Stimulated activated naive CD8-positive, alpha-beta T cell treated with anti-CD3 and anti-CD28 coated beads, Interleukin-15, Interleukin-2, amounts not matched to agents 100 ng/mL and 50 ng/mL, for 24 hours (primary cell): ENCODE measurements around the gene KLHL2.
A peak's percentile ranks its signal among the peaks of the same experiment; 100 is the strongest.
"Not testable (repeated sequence)": the region's sequence is repeated elsewhere in the genome, so short reads cannot be mapped to it uniquely, and the experiment has no call there.

Experiments used
- H3K27ac Mint-ChIP-seq: one replicate; pipeline ENCODE4 v1.8.0; 2021; ENCODE audit warnings: mild to moderate bottlenecking, mixed read lengths
- H3K27me3 Mint-ChIP-seq: one replicate; pipeline ENCODE4 v1.8.0; 2021; ENCODE audit warnings: mixed read lengths
- H3K36me3 Mint-ChIP-seq: one replicate; pipeline ENCODE4 v1.8.0; 2021; ENCODE audit warnings: low read depth, mixed read lengths
- H3K4me1 Mint-ChIP-seq: one replicate; pipeline ENCODE4 v1.8.0; 2021; ENCODE audit warnings: low read depth, mixed read lengths
- H3K4me3 Mint-ChIP-seq: one replicate; pipeline ENCODE4 v1.8.0; 2021; ENCODE audit warnings: mild to moderate bottlenecking, mixed read lengths
- H3K9me3 Mint-ChIP-seq: one replicate; pipeline ENCODE4 v1.8.0; 2021; ENCODE audit warnings: mixed read lengths

Gene KLHL2

DNA sequence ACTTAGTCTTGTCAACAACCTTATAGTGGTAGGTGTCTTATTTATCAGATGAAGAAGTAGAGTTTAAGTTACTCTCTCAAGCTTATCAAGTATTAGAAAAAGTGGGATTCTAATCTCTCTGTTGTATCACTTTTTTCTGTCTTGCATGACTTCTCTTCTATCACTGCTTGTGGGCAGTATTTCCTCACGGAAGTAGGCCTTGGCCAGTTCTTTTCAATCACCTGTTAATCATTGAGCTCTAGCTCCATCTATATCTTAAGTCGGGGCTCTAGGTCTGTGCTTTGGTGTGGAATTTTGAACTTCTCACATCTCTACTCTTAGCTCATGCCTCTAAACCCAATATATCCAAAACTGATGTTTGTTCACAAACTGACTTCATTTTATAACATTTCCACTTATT lies 5.3 kb downstream of the KLHL2 start:
- not testable (repeated sequence) for H3K36me3 Mint-ChIP-seq, H3K9me3 Mint-ChIP-seq, H3K27me3 Mint-ChIP-seq, H3K4me3 Mint-ChIP-seq
- Mint-ChIP-seq H3K4me1 (peaks cover 94% of the 10 kb centered on the region), H3K27ac (peak overlapping the region; percentile 28)

DNA sequence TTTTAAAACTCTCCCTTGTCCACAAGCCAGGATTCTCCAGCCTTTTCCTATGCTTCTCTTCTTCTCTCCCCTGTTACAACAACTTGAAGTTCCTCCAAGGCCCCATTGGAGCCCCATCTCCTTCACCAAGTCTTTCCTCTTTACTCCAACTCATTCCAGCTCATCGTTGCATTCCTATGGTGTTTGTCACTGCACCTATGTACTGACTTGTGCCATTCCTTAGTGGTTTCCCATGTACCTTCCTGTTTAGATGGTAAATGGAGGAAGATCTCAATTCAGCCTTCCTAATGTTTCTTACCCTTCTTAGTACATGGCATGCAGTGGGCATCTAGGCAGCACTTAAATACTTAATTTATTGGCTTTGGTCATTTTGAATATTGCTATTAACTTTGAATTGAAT lies 6.0 kb downstream of the KLHL2 start:
- H3K4me1 Mint-ChIP-seq: peaks cover 96% of the 10 kb centered on the region
- H3K27ac Mint-ChIP-seq, H3K27me3 Mint-ChIP-seq, H3K4me3 Mint-ChIP-seq, H3K9me3 Mint-ChIP-seq: not testable (repeated sequence)
- H3K36me3 Mint-ChIP-seq: peaks cover 13% of the 10 kb centered on the region

DNA sequence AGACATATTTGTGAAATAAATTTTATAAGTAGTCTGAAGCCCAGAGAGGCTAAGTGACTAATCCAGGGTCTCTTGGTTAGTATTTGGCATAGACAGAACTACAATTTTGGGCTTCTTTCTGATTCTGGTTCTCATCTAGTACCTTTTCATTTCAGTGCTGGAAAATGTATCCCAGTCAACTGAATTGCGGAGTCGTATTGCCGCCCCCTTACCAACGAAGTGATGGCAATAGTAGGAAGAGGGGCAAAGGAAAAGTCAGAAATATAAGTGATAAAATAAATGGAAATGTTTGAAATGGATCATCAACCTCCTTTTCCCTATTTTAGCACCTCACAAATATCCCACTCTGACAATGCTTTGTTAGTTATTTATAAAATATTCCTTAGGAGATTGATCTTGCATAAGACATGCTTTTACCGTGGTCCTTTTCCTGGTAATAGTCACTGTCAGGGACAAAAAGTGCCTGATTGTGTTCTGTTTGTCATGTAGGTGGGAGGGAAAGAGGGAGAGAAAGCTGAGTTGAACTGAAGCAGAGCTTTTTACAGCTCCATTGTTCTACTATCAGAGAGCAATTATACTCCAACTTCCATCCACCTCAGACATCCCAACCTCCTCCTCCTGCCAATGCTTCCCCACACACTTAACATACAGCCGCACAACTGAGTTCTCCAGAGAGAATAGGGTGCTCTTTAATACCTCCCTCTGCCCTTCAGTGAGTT lies 6.8 kb downstream of the KLHL2 start:
- not testable (repeated sequence) for H3K4me3 Mint-ChIP-seq, H3K27me3 Mint-ChIP-seq, H3K9me3 Mint-ChIP-seq
- H3K36me3 Mint-ChIP-seq: peaks cover 16% of the 10 kb centered on the region
- peaks cover 90% of the 10 kb centered on the region for H3K4me1 Mint-ChIP-seq
- peak overlapping the region; percentile 71 for H3K27ac Mint-ChIP-seq

DNA sequence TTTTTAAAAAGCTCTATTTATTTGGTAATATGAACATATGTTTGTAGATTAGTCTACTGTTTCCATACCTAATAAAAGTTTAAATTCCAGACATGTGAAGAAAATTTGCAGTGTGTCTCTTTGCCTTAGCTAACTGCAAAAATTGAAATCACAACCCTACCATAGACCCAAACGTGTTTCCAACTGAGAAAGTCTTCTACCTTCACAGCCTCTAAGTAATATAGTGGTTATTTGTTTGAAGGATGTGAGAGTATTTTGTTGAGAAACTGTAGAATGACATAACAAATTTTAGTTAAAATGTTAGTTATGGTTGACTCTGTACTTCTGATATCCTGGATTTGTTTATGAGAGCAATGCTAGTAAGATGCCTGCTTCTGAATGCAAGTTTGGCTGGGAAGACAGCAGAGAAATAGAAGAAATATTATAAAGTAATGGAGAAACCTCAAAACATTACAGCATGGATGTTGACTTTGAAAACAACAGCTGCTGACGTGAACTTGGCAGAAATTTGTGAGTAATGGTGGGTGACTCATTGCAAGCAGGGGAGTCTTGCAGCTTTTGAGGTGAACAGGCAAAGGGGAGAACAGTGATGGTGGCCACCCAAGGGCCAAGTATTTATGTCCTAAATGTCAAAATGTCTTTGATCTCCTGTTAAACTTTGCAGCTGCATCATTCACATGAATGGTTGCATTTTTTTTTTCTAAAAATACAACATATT lies 7.8 kb downstream of the KLHL2 start:
- Mint-ChIP-seq H3K4me3 (peak overlapping the region; percentile 66), H3K4me1 (peaks cover 80% of the 10 kb centered on the region), H3K36me3 (peaks cover 22% of the 10 kb centered on the region), H3K27ac (peak overlapping the region; percentile 88)
- H3K27me3 Mint-ChIP-seq, H3K9me3 Mint-ChIP-seq: not testable (repeated sequence)

DNA sequence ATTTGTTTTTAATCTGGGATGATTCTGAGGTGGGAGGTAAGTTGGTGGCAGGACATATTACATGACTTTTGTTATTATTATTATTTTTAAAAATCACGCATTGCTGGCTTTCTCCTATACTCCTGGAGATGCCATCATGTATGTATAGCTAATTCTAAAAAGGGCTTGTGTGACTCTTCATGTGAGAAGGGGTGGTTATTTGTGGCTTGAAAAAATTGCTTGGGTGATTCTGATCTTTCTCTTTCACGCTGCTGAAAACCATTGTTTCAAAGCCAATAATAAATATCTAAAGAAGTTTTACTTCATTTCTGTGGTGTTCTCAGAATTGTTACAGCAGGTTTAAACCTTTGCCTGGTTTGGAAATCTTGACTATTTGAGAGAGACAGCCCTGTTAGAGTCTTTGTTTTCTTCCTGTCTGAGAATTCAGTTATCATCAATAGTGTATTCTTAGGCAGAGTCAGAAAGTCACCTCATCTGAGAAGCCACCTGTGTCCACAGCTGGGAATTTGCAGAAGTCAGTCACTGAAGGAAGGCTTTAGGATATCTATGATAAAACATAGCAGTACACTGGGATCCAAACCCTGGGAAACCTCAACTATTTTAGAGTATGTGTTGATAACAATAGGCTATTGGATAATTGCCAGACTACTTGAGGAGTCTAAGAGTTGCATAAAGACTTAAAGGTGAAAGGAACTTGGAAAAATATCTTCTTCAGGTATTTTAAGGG lies 8.6 kb downstream of the KLHL2 start:
- peak overlapping the region; percentile 88 for H3K27ac Mint-ChIP-seq
- not testable (repeated sequence) for H3K9me3 Mint-ChIP-seq, H3K27me3 Mint-ChIP-seq
- peaks cover 26% of the 10 kb centered on the region for H3K36me3 Mint-ChIP-seq
- peak overlapping the region; percentile 66 for H3K4me3 Mint-ChIP-seq
- peaks cover 73% of the 10 kb centered on the region for H3K4me1 Mint-ChIP-seq

DNA sequence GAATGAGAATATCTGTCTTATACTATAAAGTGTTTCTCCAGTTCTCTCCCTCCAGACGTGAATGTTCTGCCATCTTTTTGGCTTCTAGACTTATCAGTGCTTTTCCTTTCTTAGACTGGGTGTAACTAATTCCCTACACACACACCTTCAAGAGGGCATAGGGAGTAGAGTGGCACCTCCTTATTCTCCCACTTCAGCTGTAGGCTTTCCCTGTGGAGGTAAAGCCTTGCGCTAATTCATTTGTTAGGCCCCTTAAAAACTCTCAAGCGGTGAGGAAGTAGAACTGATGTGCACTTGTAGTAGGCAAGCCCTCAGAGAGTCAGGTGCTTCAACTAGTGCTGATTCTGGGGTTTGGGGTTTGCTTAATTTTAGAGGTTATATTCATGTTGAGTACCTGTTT lies 10.0 kb downstream of the KLHL2 start:
- Mint-ChIP-seq H3K27me3 (no peaks in the 10 kb centered on the region), H3K27ac (peak overlapping the region; percentile 66), H3K36me3 (peaks cover 39% of the 10 kb centered on the region), H3K4me3 (no peak overlapping the region), H3K9me3 (no peaks in the 10 kb centered on the region), H3K4me1 (peaks cover 72% of the 10 kb centered on the region)

DNA sequence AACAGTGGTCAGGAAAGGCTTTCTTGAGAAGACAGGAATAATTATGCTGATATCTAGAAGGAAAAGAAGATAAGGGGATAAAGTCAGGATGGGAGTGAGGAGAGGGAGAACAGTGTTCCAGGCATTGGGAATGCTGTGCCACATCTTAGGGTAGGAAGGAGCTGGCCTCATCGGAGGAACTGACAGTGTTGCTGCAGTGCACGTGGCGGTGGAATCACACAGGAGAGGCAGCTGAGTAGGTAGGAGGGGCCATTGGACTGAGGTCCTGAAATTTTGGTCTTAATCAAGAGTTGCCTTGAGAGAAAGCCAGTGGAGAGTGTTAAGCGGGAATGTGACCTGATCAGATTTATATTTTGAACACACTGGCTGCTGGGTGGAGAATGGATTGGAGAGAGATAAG lies 13.9 kb downstream of the KLHL2 start:
- H3K27ac Mint-ChIP-seq, H3K27me3 Mint-ChIP-seq, H3K9me3 Mint-ChIP-seq, H3K4me3 Mint-ChIP-seq: not testable (repeated sequence)
- H3K4me1 Mint-ChIP-seq: peaks cover 47% of the 10 kb centered on the region
- H3K36me3 Mint-ChIP-seq: peaks cover 49% of the 10 kb centered on the region

DNA sequence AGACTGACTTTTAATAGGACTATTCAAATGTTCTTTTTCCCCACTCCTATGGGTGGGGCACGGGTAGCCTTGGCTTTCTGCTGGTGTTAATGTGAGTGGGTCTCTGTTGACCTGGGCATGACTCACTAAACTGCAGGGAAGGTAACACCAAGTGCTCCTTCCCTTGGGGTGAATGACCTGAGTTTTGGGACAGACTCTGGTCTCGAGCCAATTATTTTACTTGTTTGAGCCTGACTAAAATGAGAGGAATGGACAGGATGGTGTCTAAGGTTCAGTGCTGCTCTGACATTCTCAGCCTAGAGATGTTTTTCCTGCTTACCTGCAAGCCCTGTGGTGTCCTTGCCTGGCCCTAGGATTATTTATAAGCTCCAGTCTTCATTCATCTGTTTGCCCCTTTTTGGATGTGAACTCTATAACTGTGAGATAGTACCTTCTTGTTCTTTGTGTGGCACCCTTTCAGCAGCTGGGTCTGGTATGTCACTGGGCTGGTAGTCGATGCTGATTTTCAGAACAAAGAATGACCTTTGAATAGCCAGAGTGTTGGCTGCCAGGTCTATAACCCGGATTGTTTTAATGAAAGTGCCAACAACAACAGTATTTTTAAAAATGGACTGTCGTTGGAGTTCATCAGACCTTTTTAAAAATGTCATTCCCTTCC lies 14.8 kb downstream of the KLHL2 start:
- Mint-ChIP-seq H3K4me1 (peaks cover 39% of the 10 kb centered on the region), H3K36me3 (peaks cover 50% of the 10 kb centered on the region), H3K27ac (peak overlapping the region; percentile 87)
- H3K27me3 Mint-ChIP-seq, H3K9me3 Mint-ChIP-seq, H3K4me3 Mint-ChIP-seq: not testable (repeated sequence)

DNA sequence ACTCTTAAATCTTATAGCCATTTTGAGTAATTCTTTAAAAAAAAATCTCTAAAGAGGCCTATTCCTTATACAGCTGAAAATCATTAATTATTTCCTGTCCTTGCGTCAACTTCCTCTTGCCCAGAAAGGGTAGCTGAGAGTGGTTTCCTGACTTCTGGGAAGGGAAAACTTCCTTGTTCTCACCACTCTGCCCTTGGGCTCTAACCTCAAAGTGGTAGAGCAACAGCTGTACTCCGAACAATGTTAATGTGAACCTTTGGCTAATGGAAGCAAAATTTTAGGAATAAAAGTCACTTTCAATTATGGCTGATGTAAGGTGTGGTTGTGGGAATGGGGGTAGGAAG lies 15.3 kb downstream of the KLHL2 start:
- H3K27me3 Mint-ChIP-seq: no peaks in the 10 kb centered on the region
- H3K4me1 Mint-ChIP-seq: peaks cover 34% of the 10 kb centered on the region
- H3K27ac Mint-ChIP-seq: peak overlapping the region; percentile 87
- H3K9me3 Mint-ChIP-seq: no peaks in the 10 kb centered on the region
- H3K4me3 Mint-ChIP-seq: peak overlapping the region; percentile 51
- H3K36me3 Mint-ChIP-seq: peaks cover 50% of the 10 kb centered on the region

DNA sequence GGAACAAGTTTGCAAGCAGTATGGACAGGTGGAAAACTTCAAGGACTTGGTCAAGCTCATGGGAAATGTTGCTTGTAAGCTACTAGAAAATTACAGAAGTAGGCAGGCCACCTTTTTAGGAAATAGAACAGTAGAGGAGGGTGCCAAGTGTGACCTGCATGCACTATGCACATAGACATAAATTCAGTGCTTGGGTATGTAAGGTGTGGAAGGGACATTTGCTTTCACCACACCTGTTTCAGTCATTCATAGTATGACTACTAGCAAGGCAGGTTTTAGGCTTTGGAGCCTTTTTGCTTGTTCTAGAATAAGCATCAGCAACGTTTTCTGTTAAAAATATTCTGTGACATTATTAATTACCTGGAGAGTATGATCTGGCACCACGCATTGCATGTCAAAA lies 20.0 kb downstream of the KLHL2 start:
- not testable (repeated sequence) for H3K9me3 Mint-ChIP-seq, H3K27me3 Mint-ChIP-seq, H3K4me3 Mint-ChIP-seq, H3K27ac Mint-ChIP-seq
- peaks cover 29% of the 10 kb centered on the region for H3K4me1 Mint-ChIP-seq
- peaks cover 56% of the 10 kb centered on the region for H3K36me3 Mint-ChIP-seq

DNA sequence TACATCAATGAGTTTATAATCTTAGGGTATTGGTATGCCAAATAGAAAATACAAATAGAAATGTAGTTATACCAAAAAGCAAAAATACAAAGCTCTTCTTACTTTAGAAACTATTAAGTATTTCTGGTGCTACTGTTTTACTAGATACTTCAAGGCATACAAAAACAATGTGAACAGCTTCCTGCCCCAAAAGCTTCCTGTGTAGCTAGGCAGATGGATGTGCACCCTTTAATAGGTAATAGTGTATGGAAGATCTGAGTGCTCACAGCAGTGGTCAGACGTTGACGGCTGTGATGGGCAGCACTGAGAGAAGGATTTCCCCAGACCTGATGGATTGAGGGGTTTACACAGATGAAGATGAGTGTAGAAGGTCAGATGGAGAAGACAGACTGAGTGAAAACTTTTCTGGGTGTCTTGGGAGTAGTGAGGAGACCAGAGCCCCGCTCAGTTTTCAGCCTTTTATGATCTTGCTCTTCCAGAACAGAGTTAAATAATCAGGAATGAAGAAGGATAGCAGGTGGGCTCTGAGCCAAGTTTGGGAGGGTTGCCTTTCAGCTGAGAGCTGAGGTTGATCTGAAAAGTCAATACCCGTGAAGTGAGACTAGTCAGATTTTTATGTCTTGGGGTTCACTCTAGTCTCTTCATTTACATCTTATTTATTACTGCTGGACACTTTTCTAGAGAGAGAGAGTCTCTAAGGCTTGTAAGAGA lies 22.3 kb downstream of the KLHL2 start:
- Mint-ChIP-seq H3K36me3 (peaks cover 53% of the 10 kb centered on the region), H3K4me1 (peaks cover 32% of the 10 kb centered on the region), H3K27ac (peak overlapping the region; percentile 78)
- H3K27me3 Mint-ChIP-seq, H3K4me3 Mint-ChIP-seq, H3K9me3 Mint-ChIP-seq: not testable (repeated sequence)

DNA sequence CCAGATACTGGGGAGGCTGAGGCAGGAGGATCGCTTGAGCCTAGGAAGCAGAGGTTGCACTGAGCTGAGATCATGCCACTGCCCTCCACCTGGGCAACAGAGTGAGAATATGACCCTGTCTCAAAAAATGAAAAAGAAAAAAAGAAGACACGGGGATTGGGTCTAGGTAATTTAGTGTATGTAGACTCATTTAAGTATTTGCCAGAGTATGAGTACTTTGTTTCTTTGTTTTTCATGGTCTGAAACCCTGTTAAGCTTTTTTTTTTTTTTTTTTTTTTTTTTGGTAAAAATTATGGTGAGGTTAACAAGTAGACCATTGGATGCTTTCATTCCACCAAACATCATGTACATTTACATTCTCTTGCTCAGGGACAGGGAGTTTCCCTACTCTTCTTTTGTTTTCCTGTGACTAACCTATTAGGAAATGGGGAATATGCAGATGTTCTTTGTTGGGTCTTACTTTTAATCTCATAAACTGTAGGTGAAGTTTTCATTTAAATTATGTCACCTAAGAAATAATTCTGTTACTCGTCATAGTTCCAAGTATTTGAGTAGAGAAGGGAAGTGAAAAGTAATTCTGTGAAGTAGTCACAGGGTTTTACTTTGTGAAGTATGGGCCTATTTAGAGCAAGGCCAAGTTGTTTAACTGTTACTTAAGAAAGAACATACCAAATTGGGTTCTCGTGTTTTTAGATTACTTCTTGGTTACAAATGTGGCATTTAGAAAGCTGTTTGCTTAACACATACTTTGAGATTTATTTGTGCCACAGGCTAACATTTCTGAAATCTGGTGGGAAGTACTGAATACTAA lies 25.5 kb downstream of the KLHL2 start:
- Mint-ChIP-seq H3K27ac (peak overlapping the region; percentile 55), H3K4me1 (peaks cover 32% of the 10 kb centered on the region), H3K36me3 (peaks cover 53% of the 10 kb centered on the region)
- H3K27me3 Mint-ChIP-seq, H3K9me3 Mint-ChIP-seq, H3K4me3 Mint-ChIP-seq: not testable (repeated sequence)

DNA sequence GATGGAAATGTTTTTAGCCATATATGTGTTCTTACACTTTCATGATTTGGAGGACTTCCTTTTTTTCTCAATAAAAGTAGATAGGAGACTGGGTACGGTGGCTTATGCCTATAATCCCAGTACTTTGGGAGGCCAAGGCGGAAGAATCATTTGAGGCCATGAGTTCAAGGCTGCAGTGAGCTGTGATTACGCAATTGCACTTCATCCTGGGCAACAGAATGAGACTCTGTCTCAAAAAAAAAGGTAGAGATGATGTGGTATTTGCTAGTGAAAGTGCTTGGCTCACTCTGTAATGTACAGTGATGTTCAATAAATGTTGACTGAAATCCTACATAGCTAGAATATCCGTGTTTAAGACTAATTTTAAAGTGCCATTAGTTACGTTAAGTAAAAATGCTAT lies 27.4 kb downstream of the KLHL2 start:
- Mint-ChIP-seq H3K27me3 (no peaks in the 10 kb centered on the region), H3K36me3 (peaks cover 54% of the 10 kb centered on the region), H3K4me3 (no peak overlapping the region), H3K9me3 (no peaks in the 10 kb centered on the region), H3K27ac (no peak overlapping the region), H3K4me1 (peaks cover 23% of the 10 kb centered on the region)

DNA sequence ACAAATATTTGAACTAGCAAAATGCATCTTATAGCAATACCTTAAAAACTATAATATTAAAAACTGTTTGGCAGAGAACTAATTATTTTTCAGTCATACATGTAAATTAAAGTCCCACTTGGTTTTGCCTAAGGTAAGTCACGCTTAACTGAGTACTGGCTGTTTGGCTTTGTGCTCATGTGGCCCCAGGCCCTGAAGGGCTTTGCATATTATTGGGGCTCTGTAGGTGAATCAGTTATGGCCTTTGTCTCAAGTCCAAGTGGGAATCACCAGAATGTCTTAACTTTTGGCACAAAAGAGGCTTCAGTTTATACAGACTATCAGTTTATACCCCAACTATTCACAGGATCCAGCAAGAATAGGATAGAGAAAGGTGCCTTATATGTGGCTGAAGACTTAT lies 29.5 kb downstream of the KLHL2 start:
- not testable (repeated sequence) for H3K4me3 Mint-ChIP-seq

More for the DNA sequence above, 29.5 kb downstream of the KLHL2 start:
- not testable (repeated sequence) for H3K27me3 Mint-ChIP-seq, H3K9me3 Mint-ChIP-seq, H3K27ac Mint-ChIP-seq
- Mint-ChIP-seq H3K36me3 (peaks cover 52% of the 10 kb centered on the region), H3K4me1 (peaks cover 18% of the 10 kb centered on the region)
